Hippocampal formation (tissue), 2 donors: ENCODE measurements around the gene CDH4.
"Not testable (repeated sequence)": the region's sequence is repeated elsewhere in the genome, so short reads cannot be mapped to it uniquely, and the experiment has no call there.

Experiments
- DNase-seq, 2 donors: peaks; one replicate each; lab custom pipeline; 2025; lab: John Stamatoyannopoulos, UW

CDH4 gene

GRCh38 chr20:61253640-61254511 is 1.8 kb downstream of the CDH4 start:
- DNase-seq: no peak

GRCh38 chr20:61254881-61255626 is 3.0 kb downstream of the CDH4 start:
- DNase-seq: no peak

- no peak for DNase-seq
Observed at GRCh38 chr20:61256365-61256764, 4.3 kb downstream of the CDH4 start.

GRCh38 chr20:61256824-61257223 is 4.8 kb downstream of the CDH4 start:
- no peak for DNase-seq

GRCh38 chr20:61257611-61258010 is 5.5 kb downstream of the CDH4 start:
- DNase-seq: no peak

- DNase-seq: no peak
Observed at GRCh38 chr20:61259741-61260140, 7.7 kb downstream of the CDH4 start.

- DNase-seq: no peak
Observed at GRCh38 chr20:61260905-61261304, 8.8 kb downstream of the CDH4 start.

GRCh38 chr20:61262036-61262435 is 10.0 kb downstream of the CDH4 start:
- DNase-seq: no peak

GRCh38 chr20:61262514-61262913 is 10.5 kb downstream of the CDH4 start:
- DNase-seq: no peak

GRCh38 chr20:61263084-61263695 is 11.1 kb downstream of the CDH4 start:
- no peak for DNase-seq

- no peak for DNase-seq
Observed at GRCh38 chr20:61263938-61264337, 11.9 kb downstream of the CDH4 start.

GRCh38 chr20:61267241-61267640 is 15.2 kb downstream of the CDH4 start:
- DNase-seq: no peak

GRCh38 chr20:61268024-61268423 is 16.0 kb downstream of the CDH4 start:
- DNase-seq: no peak

- DNase-seq: peak; percentile 49 to 76
Observed at GRCh38 chr20:61271312-61272231, 19.5 kb downstream of the CDH4 start.

- not testable (repeated sequence) for DNase-seq
Observed at GRCh38 chr20:61273024-61273423, 21.0 kb downstream of the CDH4 start.

- not testable (repeated sequence) for DNase-seq
Observed at GRCh38 chr20:61273666-61274065, 21.6 kb downstream of the CDH4 start.

- no peak for DNase-seq
Observed at GRCh38 chr20:61274326-61274725, 22.3 kb downstream of the CDH4 start.

GRCh38 chr20:61278296-61278695 is 26.2 kb downstream of the CDH4 start:
- no peak for DNase-seq

GRCh38 chr20:61279621-61280150 is 27.6 kb downstream of the CDH4 start:
- no peak for DNase-seq

- DNase-seq: no peak
Observed at GRCh38 chr20:61280217-61280980, 28.3 kb downstream of the CDH4 start.
